NOMO-1 (cell line): ENCODE data around the gene RCAN2.

Experiments used
- DNase-seq, 2 experiments: peaks; one replicate each; lab custom pipeline; 2025; ENCODE audit not compliant: unreplicated experiment in 2 of 2; lab: John Stamatoyannopoulos, UW

RCAN2 gene

DNA sequence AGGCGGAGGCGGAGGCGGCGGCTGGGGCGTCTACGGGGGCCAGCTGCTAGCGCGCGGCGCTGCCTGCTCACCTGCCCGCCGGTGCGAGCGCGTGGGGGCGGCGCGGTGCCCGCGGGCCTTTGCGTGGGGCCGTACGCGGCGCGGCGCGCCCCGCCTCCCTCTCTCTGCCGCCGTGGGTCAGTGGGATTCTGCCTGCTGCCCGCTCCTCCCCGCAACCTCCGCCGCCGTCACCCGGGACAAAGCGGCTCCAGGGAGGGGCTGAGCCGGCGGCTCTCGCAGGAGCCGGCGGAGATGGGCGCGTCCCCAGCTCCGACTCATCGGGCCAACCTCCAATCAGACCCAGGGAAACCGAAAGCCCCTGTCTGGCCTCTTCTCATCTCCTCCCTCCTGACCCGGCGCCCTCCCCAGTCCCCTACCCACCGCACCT is at the start of gene RCAN2:
RCAN2 (minus strand) TSS at position 249 of the 427 bp plus-strand sequence.
- peak; percentile 3 to 13 for DNase-seq

- DNase-seq: no peak
Observed at GRCh38 chr6:46539866-46540265, 48.6 kb upstream of the RCAN2 start.

- no peak for DNase-seq
Observed at GRCh38 chr6:46538800-46539480, 47.7 kb upstream of the RCAN2 start.

DNA sequence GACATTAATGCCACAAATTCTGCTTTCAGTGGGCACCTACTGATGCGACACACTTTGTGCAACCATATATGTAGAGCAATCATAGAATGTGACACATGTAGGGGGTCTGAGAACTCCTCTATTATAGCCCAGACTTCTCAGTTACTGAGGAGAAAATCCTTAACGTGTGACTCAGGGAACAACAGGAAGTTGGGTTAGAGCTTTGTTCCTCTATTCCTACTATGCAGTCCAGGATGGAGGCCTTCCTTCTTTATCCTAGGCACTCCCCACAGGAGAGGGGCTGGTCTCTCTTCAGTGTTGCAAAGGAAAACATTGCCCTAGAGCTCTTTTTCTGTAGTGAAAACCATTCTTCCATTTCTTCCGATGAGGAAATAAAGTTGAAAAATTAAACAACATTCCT is 39.6 kb upstream of the RCAN2 start:
- no peak for DNase-seq

DNA sequence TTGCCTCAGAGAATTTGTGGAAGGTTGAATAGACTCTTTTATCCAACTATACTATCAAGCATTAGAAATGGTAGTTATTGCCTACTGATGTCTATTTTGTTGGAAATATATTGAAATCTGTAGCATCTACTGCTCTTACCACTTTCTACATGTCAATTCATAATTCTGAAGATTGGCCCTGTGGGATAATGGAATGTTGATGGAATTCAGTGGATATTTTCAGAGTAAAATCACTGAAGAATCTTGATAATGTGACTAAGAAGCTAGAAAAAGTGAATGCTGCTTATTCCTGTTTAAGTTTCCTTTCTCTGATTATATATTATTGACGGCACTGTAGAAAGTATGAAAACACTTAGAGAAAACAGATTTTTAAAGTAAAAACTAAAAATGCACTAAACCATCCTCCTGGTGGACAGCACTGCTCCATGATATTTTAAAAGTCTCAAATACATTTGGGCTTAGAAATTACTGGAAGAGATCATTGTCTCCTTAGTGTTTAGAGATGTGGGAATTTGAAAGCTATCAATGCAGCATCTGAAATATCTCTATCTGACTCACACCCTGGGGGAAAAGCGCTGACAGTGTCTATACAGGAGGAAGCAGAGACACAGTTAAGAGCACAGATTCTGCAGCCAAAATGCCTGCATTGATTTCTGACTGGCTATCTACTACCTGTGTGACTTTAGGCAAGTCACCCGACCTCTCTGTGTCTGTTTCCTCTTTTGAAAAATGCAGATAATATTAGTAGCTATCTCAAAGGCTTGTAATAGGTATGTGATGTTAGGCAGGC is 37.9 kb upstream of the RCAN2 start:
- no peak for DNase-seq

DNA sequence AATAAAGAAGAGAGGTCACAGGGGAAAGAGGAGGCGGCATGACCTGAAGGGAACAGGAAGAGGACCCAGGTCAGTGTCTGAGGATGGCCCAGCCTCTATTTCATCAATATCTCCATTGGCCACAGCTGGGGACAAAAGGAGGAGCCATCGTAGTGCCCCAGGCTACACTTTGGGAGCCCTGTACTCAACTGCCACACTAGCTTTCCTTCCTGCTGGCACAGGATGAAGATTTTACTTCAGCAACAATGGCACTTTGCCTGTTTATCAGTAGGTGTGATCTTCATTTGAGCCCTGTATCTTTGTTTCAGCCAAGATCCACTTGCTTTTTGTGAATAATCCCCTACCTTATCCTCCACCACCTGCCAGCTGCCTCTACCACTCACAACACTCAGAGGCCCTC is 35.4 kb upstream of the RCAN2 start:
- DNase-seq: no peak

GRCh38 chr6:46525583-46525982 is 34.3 kb upstream of the RCAN2 start:
- no peak for DNase-seq

DNA sequence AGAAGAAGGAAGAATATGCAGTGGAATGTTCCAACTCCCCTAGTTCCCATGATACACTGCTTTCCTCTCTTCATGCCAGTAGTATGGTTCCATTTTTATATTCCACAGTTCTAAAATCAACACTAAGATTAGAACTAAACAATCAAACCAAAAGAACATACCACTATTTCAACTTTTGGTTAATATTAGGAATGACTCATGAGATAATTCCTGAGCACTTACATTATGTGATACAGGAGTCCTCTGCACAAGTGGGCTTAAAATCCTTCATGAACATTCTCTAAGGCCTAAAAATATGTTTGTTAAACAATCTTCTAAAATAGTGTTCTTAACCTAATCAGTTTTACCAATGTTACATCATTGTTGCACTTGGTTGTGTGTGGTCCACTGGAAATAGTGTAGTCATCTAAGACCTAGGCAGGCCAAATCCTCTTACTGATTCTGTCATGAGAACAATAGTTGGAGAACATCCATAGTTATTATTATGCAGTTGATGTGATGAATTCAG is 30.3 kb upstream of the RCAN2 start:
- DNase-seq: no peak

DNA sequence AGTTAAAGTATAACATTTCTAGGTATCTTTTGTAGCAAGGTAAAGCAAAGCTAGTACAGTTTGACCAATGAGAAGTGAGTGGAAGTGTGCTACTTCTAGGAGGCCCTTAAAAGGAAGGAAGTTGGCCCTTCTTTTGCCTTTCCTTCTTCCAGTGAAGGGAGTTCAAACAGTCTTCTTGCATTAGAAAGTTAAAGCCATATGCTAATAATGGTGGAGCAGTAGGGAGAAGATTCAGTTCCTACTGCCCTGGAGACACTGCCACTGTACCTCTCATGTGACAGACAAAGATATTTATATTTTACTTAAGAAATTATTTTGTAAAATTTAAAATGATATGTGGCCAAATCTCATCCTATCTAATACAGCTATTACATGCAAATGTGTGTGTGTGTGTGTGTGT is 26.0 kb upstream of the RCAN2 start:
- DNase-seq: no peak

DNA sequence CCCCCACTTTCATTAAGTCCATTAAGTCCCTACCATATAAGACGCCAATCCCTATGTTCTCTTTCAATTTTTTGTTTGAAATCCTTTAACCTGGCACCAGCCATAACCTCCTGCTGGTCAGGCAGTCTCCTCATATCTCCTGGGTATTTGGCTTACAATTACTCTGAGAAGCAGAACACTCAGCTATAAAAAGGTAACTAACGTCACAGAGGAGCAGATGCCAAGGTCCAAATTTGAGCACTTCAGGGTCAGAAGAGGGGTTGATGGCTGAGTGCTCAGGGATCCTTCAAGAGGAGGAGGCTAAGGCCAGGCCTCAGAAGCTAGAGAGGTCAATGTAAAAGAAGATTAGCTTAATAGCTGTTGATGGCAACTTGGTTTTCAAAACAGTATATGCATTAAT is 22.3 kb upstream of the RCAN2 start:
- no peak for DNase-seq

- DNase-seq: no peak
Observed at GRCh38 chr6:46511320-46511719, 20.1 kb upstream of the RCAN2 start.

DNA sequence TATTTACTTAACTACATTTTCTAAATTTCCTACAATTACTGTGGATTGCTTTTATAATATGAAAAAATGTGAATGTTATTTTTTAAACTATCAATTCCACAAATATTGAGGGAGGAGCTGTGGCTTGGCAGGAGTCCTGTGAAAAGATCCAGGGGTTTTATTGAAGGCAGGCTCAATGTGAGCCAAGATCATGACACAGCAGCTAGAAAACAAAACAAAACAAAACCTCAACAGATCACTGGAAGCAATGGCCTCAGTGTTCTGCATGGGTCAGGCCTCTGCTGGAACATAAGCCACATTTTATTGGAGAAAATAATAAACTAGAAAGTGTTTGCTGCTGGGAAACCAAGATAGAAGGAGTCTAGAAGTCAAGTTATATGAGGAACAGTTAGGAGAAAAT is 19.4 kb upstream of the RCAN2 start:
- DNase-seq: no peak

DNA sequence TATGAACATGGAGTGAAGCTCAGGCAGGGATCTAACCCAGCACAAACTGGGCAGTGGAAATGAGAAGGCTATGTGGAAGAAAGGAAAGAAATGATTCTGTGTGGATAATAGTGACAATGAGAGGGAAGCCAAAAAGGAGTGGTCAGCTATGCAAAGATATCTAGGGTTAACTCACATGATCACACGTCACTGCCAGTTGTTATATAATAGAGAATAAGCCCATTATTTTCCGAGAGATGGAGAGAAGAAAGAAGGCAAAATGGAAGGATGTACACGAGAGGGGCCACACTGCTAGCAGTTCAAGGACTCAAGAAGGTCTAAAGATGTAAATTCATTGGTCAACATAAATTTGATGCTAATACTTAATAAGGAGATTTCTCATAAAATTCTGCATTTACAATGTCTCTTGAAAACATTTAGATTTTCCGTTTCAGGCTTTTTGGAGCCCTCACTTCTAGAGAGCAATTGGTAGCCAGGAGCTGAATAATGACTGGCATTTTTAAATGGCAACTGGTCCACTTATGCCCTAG is 18.8 kb upstream of the RCAN2 start:
- DNase-seq: no peak

GRCh38 chr6:46509063-46509462 is 17.8 kb upstream of the RCAN2 start:
- no peak for DNase-seq

- no peak for DNase-seq
Observed at GRCh38 chr6:46507426-46507825, 16.2 kb upstream of the RCAN2 start.

GRCh38 chr6:46505693-46506512 is 14.7 kb upstream of the RCAN2 start:
- no peak for DNase-seq

DNA sequence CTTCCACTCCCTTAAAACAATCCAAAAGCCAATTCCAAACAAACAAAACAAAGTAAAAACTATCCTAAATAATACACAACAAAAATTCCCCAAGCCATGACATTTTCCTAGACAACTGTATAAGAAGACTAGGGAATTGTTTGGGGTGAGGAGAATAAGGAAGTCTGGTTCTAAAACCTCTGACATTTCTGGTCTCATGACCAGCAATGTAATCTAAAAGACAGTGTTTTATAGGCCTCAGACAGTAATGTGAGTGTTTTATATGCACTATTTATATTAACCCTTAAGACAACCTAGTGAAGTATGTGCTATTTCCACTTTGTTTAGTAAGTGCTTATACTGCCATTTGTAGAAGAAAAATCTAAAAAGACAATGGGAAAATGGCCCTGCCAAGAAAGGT is 13.0 kb upstream of the RCAN2 start:
- no peak for DNase-seq

- no peak for DNase-seq
Observed at GRCh38 chr6:46502486-46503119, 11.4 kb upstream of the RCAN2 start.

- DNase-seq: no peak
Observed at GRCh38 chr6:46501136-46502089, 10.2 kb upstream of the RCAN2 start.
